Astrocyte (in vitro differentiated cells and primary cell): Measurements from ENCODE around the gene GDPD1. TPM values are rescaled to one million over a fixed set of nuclear protein-coding genes. Genes with fewer than 3 reads are reported as not detected.
"Not testable (repeated sequence)": the region's sequence is repeated elsewhere in the genome, so short reads cannot be mapped to it uniquely, and the experiment has no call there.

ENCODE experiments used
- DNase-seq: peaks from one replicate; pipeline ENCODE4 v3.0.0-alpha.2; 2010; ENCODE audit warnings: low read depth
- FAIRE-seq: peaks from 2 replicates; lab custom pipeline; 2011; peaks lifted over from hg19 to GRCh38; lab: Jason Lieb, UNC
- H2AFZ ChIP-seq: 2 replicates; pipeline ENCODE4 v1.6.0; 2012; ENCODE audit warnings: low read depth, low read length, inconsistent platforms
- H3K27ac ChIP-seq: 2 replicates; pipeline ENCODE4 v1.5.1; 2011; ENCODE audit warnings: low read depth, low read length, inconsistent platforms
- H3K27me3 ChIP-seq: 2 replicates; pipeline ENCODE4 v1.6.0; 2011; ENCODE audit warnings: low read length, inconsistent platforms; ENCODE audit not compliant: insufficient read depth
- H3K36me3 ChIP-seq: 2 replicates; pipeline ENCODE4 v1.5.1; 2011; ENCODE audit warnings: low read length, inconsistent platforms; ENCODE audit not compliant: insufficient read depth
- H3K4me1 ChIP-seq: 2 replicates; pipeline ENCODE4 v1.5.1; 2011; ENCODE audit warnings: low read length, inconsistent platforms; ENCODE audit not compliant: insufficient read depth
- H3K4me2 ChIP-seq: 2 replicates; pipeline ENCODE4 v1.6.0; 2012; ENCODE audit warnings: low read length, inconsistent platforms
- H3K4me3 ChIP-seq: 2 replicates; pipeline ENCODE4 v1.5.1; 2011; ENCODE audit warnings: low read depth, mild to moderate bottlenecking, low read length, inconsistent platforms; ENCODE audit not compliant: insufficient read depth
- H3K79me2 ChIP-seq: 2 replicates; pipeline ENCODE4 v1.6.0; 2012; ENCODE audit warnings: mild to moderate bottlenecking, low read length, inconsistent platforms; ENCODE audit not compliant: insufficient read depth
- H3K9ac ChIP-seq: 2 replicates; pipeline ENCODE4 v1.6.0; 2012; ENCODE audit warnings: mild to moderate bottlenecking, low read length, inconsistent platforms
- H3K9me3 ChIP-seq: 2 replicates; pipeline ENCODE4 v1.5.1; 2012; ENCODE audit warnings: low read depth, mild to moderate bottlenecking, low read length, inconsistent platforms; ENCODE audit not compliant: insufficient read depth
- H4K20me1 ChIP-seq: 2 replicates; pipeline ENCODE4 v1.6.0; 2012; ENCODE audit warnings: low read length, inconsistent platforms; ENCODE audit not compliant: insufficient read depth
- H3K27ac Mint-ChIP-seq: one replicate; pipeline ENCODE4 v1.8.0; 2021; ENCODE audit warnings: mild to moderate bottlenecking, mixed read lengths; ENCODE audit not compliant: unreplicated experiment
- H3K27me3 Mint-ChIP-seq: one replicate; pipeline ENCODE4 v1.8.0; 2021; ENCODE audit warnings: low read depth, mixed read lengths; ENCODE audit not compliant: unreplicated experiment
- H3K36me3 Mint-ChIP-seq: one replicate; pipeline ENCODE4 v1.8.0; 2021; ENCODE audit warnings: low read depth, mixed read lengths; ENCODE audit not compliant: unreplicated experiment
- H3K4me1 Mint-ChIP-seq: one replicate; pipeline ENCODE4 v1.8.0; 2021; ENCODE audit warnings: low read depth, mixed read lengths; ENCODE audit not compliant: unreplicated experiment
- H3K4me3 Mint-ChIP-seq: one replicate; pipeline ENCODE4 v1.8.0; 2021; ENCODE audit warnings: mild to moderate bottlenecking, moderate library complexity, mixed read lengths; ENCODE audit not compliant: unreplicated experiment
- H3K9me3 Mint-ChIP-seq: one replicate; pipeline ENCODE4 v1.8.0; 2021; ENCODE audit warnings: mild to moderate bottlenecking, mixed read lengths; ENCODE audit not compliant: unreplicated experiment
- CTCF ChIP-seq: IDR thresholded peaks from 2 replicates; pipeline ENCODE4 v1.5.1; 2011; ENCODE audit warnings: low read depth, mild to moderate bottlenecking, inconsistent platforms, low read length, moderate library complexity; ENCODE audit not compliant: insufficient read depth
- EZH2 ChIP-seq: IDR thresholded peaks from 2 replicates; pipeline ENCODE4 v1.6.1; 2012; ENCODE audit warnings: mild to moderate bottlenecking, low read length, inconsistent platforms; ENCODE audit not compliant: insufficient read depth
- total RNA-seq: library from RNA; stranded (reverse); gene quantifications from 2 replicates; pipeline ENCODE4 v1.2.1, GENCODE V29; 2021

GDPD1 gene
- total RNA-seq, 1 donor from 2014 or later, result 4.2 TPM

GRCh38 chr17:59223813-59224212, 3.5 kb downstream of the GDPD1 start:
- FAIRE-seq, result no peak
- DNase-seq, result no peak
- H3K4me1 Mint-ChIP-seq, result no peaks in the 10 kb centered on the region
- no peaks in the 10 kb centered on the region for H3K79me2 ChIP-seq
- no peaks in the 10 kb centered on the region for H4K20me1 ChIP-seq
- H3K4me2 ChIP-seq, result no peak overlapping the region
- H3K36me3 ChIP-seq, result no peaks in the 10 kb centered on the region
- no peak overlapping the region for H3K4me3 ChIP-seq
- H3K4me3 Mint-ChIP-seq, result no peak overlapping the region
- H3K27me3 Mint-ChIP-seq, result no peaks in the 10 kb centered on the region
- no peak overlapping the region for H3K27ac Mint-ChIP-seq
- no peak overlapping the region for H2AFZ ChIP-seq
- no peaks in the 10 kb centered on the region for H3K36me3 Mint-ChIP-seq
- no peaks in the 10 kb centered on the region for H3K27me3 ChIP-seq
- no peaks in the 10 kb centered on the region for H3K9me3 ChIP-seq
- no peak overlapping the region for H3K27ac ChIP-seq
- H3K9ac ChIP-seq, result no peak overlapping the region
- H3K9me3 Mint-ChIP-seq, result no peaks in the 10 kb centered on the region
- no peak for TF ChIP-seq CTCF
- no peak for TF ChIP-seq EZH2
- peaks cover 6% of the 10 kb centered on the region for H3K4me1 ChIP-seq

GRCh38 chr17:59228588-59228987, 8.3 kb downstream of the GDPD1 start:
- not testable (repeated sequence) for H2AFZ ChIP-seq, H4K20me1 ChIP-seq, DNase-seq, H3K27me3 ChIP-seq, H3K4me1 ChIP-seq, H3K79me2 ChIP-seq, H3K4me3 ChIP-seq, H3K9ac ChIP-seq, H3K36me3 Mint-ChIP-seq, H3K27me3 Mint-ChIP-seq, H3K27ac ChIP-seq, H3K4me2 ChIP-seq, H3K9me3 Mint-ChIP-seq, H3K4me3 Mint-ChIP-seq, H3K27ac Mint-ChIP-seq, H3K9me3 ChIP-seq, H3K36me3 ChIP-seq, H3K4me1 Mint-ChIP-seq, FAIRE-seq

- Histone ChIP-seq H3K4me1 (no peaks in the 10 kb centered on the region), H3K9ac (no peak overlapping the region), H3K4me2 (no peak overlapping the region), H4K20me1 (no peaks in the 10 kb centered on the region), H2AFZ (no peak overlapping the region), H3K9me3 (no peaks in the 10 kb centered on the region), H3K27ac (no peak overlapping the region), H3K4me3 (no peak overlapping the region), H3K79me2 (no peaks in the 10 kb centered on the region), H3K36me3 (no peaks in the 10 kb centered on the region), H3K27me3 (no peaks in the 10 kb centered on the region)
- TF ChIP-seq EZH2, result no peak
- TF ChIP-seq CTCF, result no peak
- H3K4me3 Mint-ChIP-seq, result no peak overlapping the region
- no peaks in the 10 kb centered on the region for H3K27me3 Mint-ChIP-seq
- H3K36me3 Mint-ChIP-seq, result no peaks in the 10 kb centered on the region
- no peaks in the 10 kb centered on the region for H3K9me3 Mint-ChIP-seq
- DNase-seq (no peak), FAIRE-seq (no peak)
- no peak overlapping the region for H3K27ac Mint-ChIP-seq
- H3K4me1 Mint-ChIP-seq, result no peaks in the 10 kb centered on the region
Measured at GRCh38 chr17:59230764-59231163, 10.5 kb downstream of the GDPD1 start.
